A549 (cell line): ENCODE measurements around the gene NDC80. TPM values are rescaled to one million over a fixed set of nuclear protein-coding genes. Genes with fewer than 3 reads are reported as not detected.
"Not testable (repeated sequence)": the region's sequence is repeated elsewhere in the genome, so short reads cannot be mapped to it uniquely, and the experiment has no call there.

Experiments
- ATAC-seq, 2 experiments: fragments of 200-7000 bp in 1 of 2; fragments of >200 bp in 1 of 2; cut with Nextera tagmentation in 1 of 2; cut with Tn5 transposase in 1 of 2; 3 replicates each; pipeline versions ENCODE4 v1.8.0 to v1.9.1; 2018 to 2020; ENCODE audit warnings: mild to moderate bottlenecking in 1 of 2, moderate library complexity in 1 of 2
- CTCF ChIA-PET: fragments of 300-600 bp; sonication (Branson Sonifier 250); formaldehyde crosslinking; extraction: SDS; loops from one replicate; lab custom pipeline; 2021; ENCODE audit warnings: antibody characterized with exemption, inconsistent platforms; lab: Yijun Ruan, JAX
- POLR2A ChIA-PET: fragments of 350-600 bp; formaldehyde crosslinking; extraction: SDS; loops from one replicate; lab custom pipeline; 2021; ENCODE audit warnings: antibody characterized with exemption, inconsistent platforms; lab: Yijun Ruan, JAX
- DNase-seq, 2 experiments: peaks; one replicate each; pipeline versions ENCODE4 v3.0.0 to v3.0.0-alpha.2; 2011 to 2016; ENCODE audit warnings: low read depth in 1 of 2, low spot score in 1 of 2
- FAIRE-seq: peaks from 2 replicates; lab custom pipeline; 2011; peaks lifted over from hg19 to GRCh38; lab: Jason Lieb, UNC
- H3K27ac ChIP-seq, 2 experiments: fragments of >200 bp; sonication (Bioruptor Twin); formaldehyde crosslinking; 3 replicates each; pipeline ENCODE4 v1.5.1; 2016 to 2017
- H3K4me1 ChIP-seq: fragments of >200 bp; sonication (Bioruptor Twin); formaldehyde crosslinking; 3 replicates; pipeline ENCODE4 v1.6.1; 2016
- H3K4me2 ChIP-seq: fragments of >200 bp; sonication (Bioruptor Twin); formaldehyde crosslinking; 3 replicates; pipeline ENCODE4 v1.6.1; 2016
- H3K4me3 ChIP-seq: fragments of >200 bp; sonication (Bioruptor Twin); formaldehyde crosslinking; 3 replicates; pipeline ENCODE4 v1.5.1; 2016
- H3K9me3 ChIP-seq: fragments of >200 bp; sonication (Bioruptor Twin); formaldehyde crosslinking; 3 replicates; pipeline ENCODE4 v1.6.1; 2016
- BHLHE40 ChIP-seq: IDR thresholded peaks from 2 replicates; pipeline ENCODE4 v1.6.1; 2012; ENCODE audit warnings: low read depth, low read length, inconsistent platforms
- CBX8 ChIP-seq: fragments of 200-600 bp; sonication (generic); IDR thresholded peaks from 2 replicates; pipeline ENCODE4 v1.6.1; 2016
- CTCF ChIP-seq: fragments of >200 bp; sonication (Bioruptor Twin); formaldehyde crosslinking; IDR thresholded peaks from 3 replicates; pipeline ENCODE4 v1.5.1; 2016
- ESRRA ChIP-seq: fragments of 150-350 bp; IDR thresholded peaks from 2 replicates; pipeline ENCODE4 v1.6.1; 2014; ENCODE audit warnings: mild to moderate bottlenecking, low read length, borderline replicate concordance
- FOXS1 ChIP-seq: fragments of 250-450 bp; sonication (Bioruptor Pico); IDR thresholded peaks from 2 replicates; pipeline ENCODE4 v1.5.0; 2020; ENCODE audit warnings: mild to moderate bottlenecking, moderate library complexity
- HOXB5 ChIP-seq: fragments of 250-450 bp; sonication (Bioruptor Pico); IDR thresholded peaks from 2 replicates; pipeline ENCODE4 v1.5.0; 2020; ENCODE audit warnings: mild to moderate bottlenecking, moderate library complexity
- JUNB ChIP-seq: fragments of >200 bp; sonication (Bioruptor Twin); formaldehyde crosslinking; IDR thresholded peaks from 2 replicates; pipeline ENCODE4 v1.6.1; 2016
- MAFK ChIP-seq: fragments of 450-650 bp; IDR thresholded peaks from 2 replicates; pipeline ENCODE4 v1.6.1; 2014; ENCODE audit not compliant: partially characterized antibody
- MAZ ChIP-seq: fragments of 150-350 bp; IDR thresholded peaks from 2 replicates; pipeline ENCODE4 v1.6.1; 2014; ENCODE audit warnings: antibody characterized with exemption, low read depth, low read length, borderline replicate concordance
- MYC ChIP-seq: IDR thresholded peaks from 2 replicates; pipeline ENCODE4 v1.6.1; 2012; ENCODE audit warnings: mild to moderate bottlenecking, inconsistent platforms, low read length, improper control_type of control experiment, borderline replicate concordance
- RAD21 ChIP-seq, 2 experiments: fragments of >200 bp in 1 of 2; sonication (Bioruptor Twin) in 1 of 2; formaldehyde crosslinking in 1 of 2; IDR thresholded peaks in 1 of 2; conservative IDR thresholded peaks in 1 of 2; 2 replicates in 1 of 2; 3 replicates in 1 of 2; pipeline ENCODE4 v1.6.1; 2012 to 2018; ENCODE audit warnings: inconsistent platforms in 1 of 2
- RNF2 ChIP-seq: fragments of 200-600 bp; sonication (generic); IDR thresholded peaks from 2 replicates; pipeline ENCODE4 v1.6.1; 2016; ENCODE audit warnings: low read depth, mild to moderate bottlenecking, antibody characterized with exemption, moderate library complexity, borderline replicate concordance
- SMC3 ChIP-seq: fragments of >200 bp; sonication (Bioruptor Twin); formaldehyde crosslinking; IDR thresholded peaks from 3 replicates; pipeline ENCODE4 v1.6.1; 2018; ENCODE audit warnings: inconsistent platforms
- SREBF2 ChIP-seq: fragments of 450-650 bp; IDR thresholded peaks from 2 replicates; pipeline ENCODE4 v1.6.1; 2014; ENCODE audit warnings: mild to moderate bottlenecking, moderate library complexity
- USF2 ChIP-seq: fragments of 450-650 bp; IDR thresholded peaks from 2 replicates; pipeline ENCODE4 v1.6.1; 2014; ENCODE audit warnings: antibody characterized with exemption
- ZSCAN20 ChIP-seq: fragments of 250-450 bp; sonication (Bioruptor Pico); IDR thresholded peaks from 2 replicates; pipeline ENCODE4 v1.8.0; 2022; ENCODE audit warnings: mild to moderate bottlenecking, moderate library complexity
- WGBS: methylation state at CpG from one replicate; pipeline ENCODE4 v1.1.6; 2017; ENCODE audit errors: missing lambda C conversion rate; 5-methylcytosine and 5-hydroxymethylcytosine counted together
- polyA plus RNA-seq, 4 experiments: library from polyadenylated mRNA; depleted of rRNA in 3 of 4; stranded (reverse); fragments of >200 nt; fragmentation: RNase III in 1 of 4; extraction: RNeasy Plus Mini Kit Qiagen cat#74134 plus additional on column Dnase treatment in 1 of 4; gene quantifications; 2 replicates in 3 of 4; 3 replicates in 1 of 4; pipeline ENCODE4 v1.2.3, GENCODE V29; 2011 to 2017

Gene NDC80
- polyA plus RNA-seq, 2 of the 4 experiments (the other 2 are of a cell fraction) = 11.1 to 20.2 TPM

- peak; percentile 74 to 76 for TF ChIP-seq RAD21 (conservative IDR thresholded peaks at IDR 0.05 in 1 of 2, IDR thresholded peaks at IDR 0.05 in 1 of 2)
- peak; percentile 53 for TF ChIP-seq CTCF
- TF ChIP-seq SMC3 = peak; percentile 63
- TF ChIP-seq, all 56 proteins: peak for 3; not testable (repeated sequence) for 53
- H3K4me2 ChIP-seq, H3K27ac ChIP-seq, H3K4me3 ChIP-seq, H3K9me3 ChIP-seq, ATAC-seq, POLR2A ChIA-PET, FAIRE-seq, H3K4me1 ChIP-seq: not testable (repeated sequence)
- 0% methylated on average over 3 of the region's 3 CpGs for WGBS
- CTCF ChIA-PET = interaction anchor here (0.6 to 2.9 kb wide), 16 partner anchors 10 to 957 kb away, joined by 3 to 18 read pairs (median 3); no protein-coding TSS in a partner anchor
- peak in 1 of 2 experiments; percentile 14 for DNase-seq
Observed at GRCh38 chr18:2541925-2542563, 29.3 kb upstream of the NDC80 start.

- no peak for DNase-seq
Observed at GRCh38 chr18:2545155-2545554, 26.2 kb upstream of the NDC80 start.

GRCh38 chr18:2547477-2548087 lies 23.8 kb upstream of the NDC80 start:
- no peaks in the 10 kb centered on the region for H3K9me3 ChIP-seq
- WGBS = 34% methylated on average over 4 of the region's 4 CpGs
- TF ChIP-seq CTCF (peak; percentile 60), SMC3 (peak; percentile 59), MAFK (no peak), MAZ (no peak), RAD21 (conservative IDR thresholded peaks at IDR 0.05 in 1 of 2, IDR thresholded peaks at IDR 0.05 in 1 of 2) (peak; percentile 60 to 67)
- no peak overlapping the region for H3K4me3 ChIP-seq
- no peak overlapping the region for H3K27ac ChIP-seq
- FAIRE-seq (no peak), DNase-seq (peak in 1 of 2 experiments; percentile 47), ATAC-seq (no peak)
- ChIA-PET CTCF (interaction anchor here (0.7 to 2.4 kb wide), 17 partner anchors 10 to 1800 kb away, joined by 3 to 11 read pairs (median 3); no protein-coding TSS in a partner anchor), POLR2A (no interaction called here)
- no peaks in the 10 kb centered on the region for H3K4me1 ChIP-seq
- H3K4me2 ChIP-seq = no peak overlapping the region

More at GRCh38 chr18:2545155-2545554, 26.2 kb upstream of the NDC80 start:
- ChIA-PET POLR2A (no interaction called here), CTCF (interaction anchor here (1.4 kb wide), 1 partner anchor 441 kb away, joined by 3 read pairs; no protein-coding TSS in a partner anchor)
- H3K4me1 ChIP-seq = no peaks in the 10 kb centered on the region
- H3K4me3 ChIP-seq = no peak overlapping the region
- H3K4me2 ChIP-seq = no peak overlapping the region
- no peak for TF ChIP-seq CBX8
- no peak for TF ChIP-seq HOXB5 (CRISPR knock-in tag)
- no peak for ATAC-seq
- no peak overlapping the region for H3K27ac ChIP-seq
- WGBS = 67% methylated on average over 2 of the region's 2 CpGs
- FAIRE-seq = no peak
- no peaks in the 10 kb centered on the region for H3K9me3 ChIP-seq

- Histone ChIP-seq H3K9me3 (no peaks in the 10 kb centered on the region), H3K4me2 (no peak overlapping the region), H3K27ac (no peak overlapping the region), H3K4me1 (no peaks in the 10 kb centered on the region), H3K4me3 (no peak overlapping the region)
- DNase-seq (no peak), FAIRE-seq (no peak), ATAC-seq (no peak)
- 100% methylated on average over 1 of the region's 2 CpGs for WGBS
- ChIA-PET CTCF (no interaction called here), POLR2A (no interaction called here)
- no peak for TF ChIP-seq FOXS1 (CRISPR knock-in tag)
Observed at GRCh38 chr18:2549462-2549861, 21.9 kb upstream of the NDC80 start.

GRCh38 chr18:2551425-2551824 lies 19.9 kb upstream of the NDC80 start:
- Histone ChIP-seq H3K9me3 (no peaks in the 10 kb centered on the region), H3K4me2 (no peak overlapping the region), H3K4me1 (no peaks in the 10 kb centered on the region), H3K4me3 (no peak overlapping the region), H3K27ac (no peak overlapping the region)
- 80% methylated on average over 3 of the region's 3 CpGs for WGBS
- FAIRE-seq (no peak), ATAC-seq (no peak), DNase-seq (no peak)
- ChIA-PET CTCF (no interaction called here), POLR2A (no interaction called here)
- no peak for TF ChIP-seq ZSCAN20 (CRISPR knock-in tag)
- no peak for TF ChIP-seq MYC
- TF ChIP-seq USF2 = no peak
- no peak for TF ChIP-seq SMC3
- TF ChIP-seq ESRRA = no peak
- no peak for TF ChIP-seq SREBF2
- no peak for TF ChIP-seq CBX8
- TF ChIP-seq BHLHE40 = no peak
- no peak for TF ChIP-seq RNF2
- TF ChIP-seq CTCF = no peak
- no peak for TF ChIP-seq JUNB
